ENCODE results near the gene CABLES2.

CABLES2 gene

DNA sequence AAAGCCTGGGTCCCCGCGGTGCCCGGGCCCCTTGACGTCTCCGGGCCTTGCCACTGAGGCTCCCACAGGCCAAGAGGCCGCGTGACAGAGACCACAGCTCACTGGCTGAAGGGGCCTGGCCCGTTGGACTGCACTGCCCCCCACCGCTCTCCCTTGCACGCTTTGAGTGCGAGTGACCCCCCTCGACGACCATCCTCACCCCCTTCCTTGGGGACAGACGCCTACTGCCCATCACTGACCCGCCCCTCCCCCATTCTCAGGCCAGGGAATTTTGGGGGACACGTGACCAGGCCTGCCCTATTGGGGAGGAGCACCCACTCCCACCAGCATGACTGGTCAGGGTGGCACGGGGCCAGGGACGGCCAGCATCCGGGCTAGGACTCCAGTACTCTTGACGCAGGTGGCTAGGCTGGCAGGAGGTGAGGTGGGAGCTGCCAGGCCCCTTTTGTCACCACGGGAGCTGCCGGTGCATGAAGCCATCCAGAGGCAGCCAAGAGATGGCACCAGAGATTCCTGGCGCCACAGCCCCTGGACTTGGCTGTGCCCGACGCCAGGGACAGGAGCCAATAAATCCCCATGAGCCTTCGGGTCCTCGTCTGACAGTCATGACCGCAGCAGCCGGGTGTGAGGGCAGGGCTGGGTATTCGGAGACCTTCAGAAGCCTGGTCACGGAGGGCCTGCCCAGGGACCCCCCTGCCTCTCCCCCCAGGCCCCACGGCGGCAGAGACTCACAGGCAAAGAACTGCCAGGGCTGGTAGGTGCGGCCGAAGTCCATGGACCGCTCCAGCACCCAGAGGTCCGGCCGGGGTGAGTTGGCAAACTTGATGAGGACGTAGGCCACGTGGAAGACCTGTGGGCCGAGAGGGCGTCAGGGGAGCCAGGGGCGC, 54.4 kb downstream of the CABLES2 start:
- Histone ChIP-seq H3K36me3 (ENCODE audit: insufficient read depth, low read length) (no peaks in the 10 kb centered on the region), H3K4me1 (ENCODE audit: insufficient read depth, low read length, poor library complexity, severe bottlenecking) (no peaks in the 10 kb centered on the region), H3F3A (ENCODE audit: low read depth) (no peaks in the 10 kb centered on the region)

DNA sequence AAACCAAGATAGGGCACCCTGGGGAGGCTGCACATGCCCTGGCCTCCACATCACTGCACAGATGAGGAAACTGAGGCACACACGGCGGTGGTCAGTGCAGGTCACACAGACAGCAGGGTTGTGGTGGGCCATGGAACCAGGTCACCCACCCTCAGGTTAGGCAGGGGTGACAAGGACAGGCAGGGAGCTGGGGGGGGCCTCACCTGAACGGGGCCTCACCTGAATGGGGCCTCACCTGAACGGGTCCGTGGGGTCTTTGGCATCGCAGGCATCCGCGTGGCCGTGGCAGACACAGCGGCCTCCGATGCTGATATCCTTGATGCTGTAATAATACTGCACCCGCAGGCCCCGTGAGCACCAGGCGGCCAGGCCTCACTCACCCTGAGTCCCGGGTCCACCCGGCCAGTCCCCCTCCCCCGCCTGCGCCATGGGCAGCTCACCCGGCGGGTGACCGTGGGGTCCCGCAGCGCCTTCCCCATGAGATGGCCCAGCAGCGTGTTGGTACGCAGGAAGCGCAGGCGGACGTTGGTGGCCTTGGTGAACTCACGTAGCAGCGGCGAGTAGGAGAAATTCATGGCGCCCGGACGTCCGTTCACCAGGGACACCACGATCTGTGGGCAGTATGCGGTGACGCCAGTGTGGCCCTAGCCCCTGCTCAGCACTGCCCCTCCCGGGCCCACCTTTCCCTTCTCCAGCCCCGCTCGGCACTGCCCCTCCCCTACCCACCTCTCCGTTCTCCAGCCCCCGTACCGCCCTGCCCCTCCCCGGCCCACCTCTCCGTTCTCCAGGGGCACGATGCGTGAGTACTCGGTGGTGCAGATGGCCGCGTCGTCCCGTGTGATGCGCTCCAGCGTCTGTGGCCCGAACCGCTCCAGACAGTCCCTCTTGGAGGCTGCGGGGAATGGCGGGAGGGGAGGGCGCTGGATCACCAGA, 55.4 kb downstream of the CABLES2 start:
- Histone ChIP-seq H3K9ac (ENCODE audit: low read depth, low read length, poor library complexity, severe bottlenecking) (no peak overlapping the region), H3K4me1 (ENCODE audit: insufficient read depth, low read length, poor library complexity, severe bottlenecking) (no peaks in the 10 kb centered on the region), H3K9me3 (ENCODE audit: insufficient read depth, low read depth, low read length) (no peaks in the 10 kb centered on the region), H3K9me2 (replicated peaks; ENCODE audit: low read depth, low read length) (no peaks in the 10 kb centered on the region), H2AFZ (ENCODE audit: low read length) (no peak overlapping the region), H3K79me2 (ENCODE audit: insufficient read depth, low read length) (no peaks in the 10 kb centered on the region), H3K4me3 (ENCODE audit: low read length, poor library complexity, severe bottlenecking) (no peak overlapping the region), H3K27me3 (ENCODE audit: insufficient read depth, low read length, poor library complexity, severe bottlenecking) (no peaks in the 10 kb centered on the region), H3K36me3 (ENCODE audit: insufficient read depth, low read length) (no peaks in the 10 kb centered on the region), H3F3A (ENCODE audit: low read depth) (no peaks in the 10 kb centered on the region), H3K4me2 (ENCODE audit: low read depth, low read length, poor library complexity, severe bottlenecking) (no peak overlapping the region), H4K20me1 (ENCODE audit: insufficient read depth, low read length, poor library complexity, severe bottlenecking) (no peaks in the 10 kb centered on the region)
- no peak for TF ChIP-seq EZH2phosphoT487 (IDR thresholded peaks at IDR 0.05; ENCODE audit: borderline replicate concordance)
- TF ChIP-seq, protein P1, sequence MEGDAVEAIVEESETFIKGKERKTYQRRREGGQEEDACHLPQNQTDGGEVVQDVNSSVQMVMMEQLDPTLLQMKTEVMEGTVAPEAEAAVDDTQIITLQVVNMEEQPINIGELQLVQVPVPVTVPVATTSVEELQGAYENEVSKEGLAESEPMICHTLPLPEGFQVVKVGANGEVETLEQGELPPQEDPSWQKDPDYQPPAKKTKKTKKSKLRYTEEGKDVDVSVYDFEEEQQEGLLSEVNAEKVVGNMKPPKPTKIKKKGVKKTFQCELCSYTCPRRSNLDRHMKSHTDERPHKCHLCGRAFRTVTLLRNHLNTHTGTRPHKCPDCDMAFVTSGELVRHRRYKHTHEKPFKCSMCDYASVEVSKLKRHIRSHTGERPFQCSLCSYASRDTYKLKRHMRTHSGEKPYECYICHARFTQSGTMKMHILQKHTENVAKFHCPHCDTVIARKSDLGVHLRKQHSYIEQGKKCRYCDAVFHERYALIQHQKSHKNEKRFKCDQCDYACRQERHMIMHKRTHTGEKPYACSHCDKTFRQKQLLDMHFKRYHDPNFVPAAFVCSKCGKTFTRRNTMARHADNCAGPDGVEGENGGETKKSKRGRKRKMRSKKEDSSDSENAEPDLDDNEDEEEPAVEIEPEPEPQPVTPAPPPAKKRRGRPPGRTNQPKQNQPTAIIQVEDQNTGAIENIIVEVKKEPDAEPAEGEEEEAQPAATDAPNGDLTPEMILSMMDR (conservative IDR thresholded peaks at IDR 0.05; ENCODE audit: low read length), result no peak

More for the DNA sequence above, 54.4 kb downstream of the CABLES2 start:
- Histone ChIP-seq H3K4me3 (ENCODE audit: low read length, poor library complexity, severe bottlenecking) (no peak overlapping the region), H4K20me1 (ENCODE audit: insufficient read depth, low read length, poor library complexity, severe bottlenecking) (no peaks in the 10 kb centered on the region), H2AFZ (ENCODE audit: low read length) (no peak overlapping the region), H3K9me2 (replicated peaks; ENCODE audit: low read depth, low read length) (no peaks in the 10 kb centered on the region), H3K9me3 (ENCODE audit: insufficient read depth, low read depth, low read length) (no peaks in the 10 kb centered on the region), H3K9ac (ENCODE audit: low read depth, low read length, poor library complexity, severe bottlenecking) (no peak overlapping the region), H3K4me2 (ENCODE audit: low read depth, low read length, poor library complexity, severe bottlenecking) (no peak overlapping the region), H3K27me3 (ENCODE audit: insufficient read depth, low read length, poor library complexity, severe bottlenecking) (no peaks in the 10 kb centered on the region), H3K79me2 (ENCODE audit: insufficient read depth, low read length) (no peaks in the 10 kb centered on the region)
- TF ChIP-seq EZH2phosphoT487 (IDR thresholded peaks at IDR 0.05; ENCODE audit: borderline replicate concordance), result no peak
- TF ChIP-seq, protein P1 (conservative IDR thresholded peaks at IDR 0.05; ENCODE audit: low read length), result no peak

DNA sequence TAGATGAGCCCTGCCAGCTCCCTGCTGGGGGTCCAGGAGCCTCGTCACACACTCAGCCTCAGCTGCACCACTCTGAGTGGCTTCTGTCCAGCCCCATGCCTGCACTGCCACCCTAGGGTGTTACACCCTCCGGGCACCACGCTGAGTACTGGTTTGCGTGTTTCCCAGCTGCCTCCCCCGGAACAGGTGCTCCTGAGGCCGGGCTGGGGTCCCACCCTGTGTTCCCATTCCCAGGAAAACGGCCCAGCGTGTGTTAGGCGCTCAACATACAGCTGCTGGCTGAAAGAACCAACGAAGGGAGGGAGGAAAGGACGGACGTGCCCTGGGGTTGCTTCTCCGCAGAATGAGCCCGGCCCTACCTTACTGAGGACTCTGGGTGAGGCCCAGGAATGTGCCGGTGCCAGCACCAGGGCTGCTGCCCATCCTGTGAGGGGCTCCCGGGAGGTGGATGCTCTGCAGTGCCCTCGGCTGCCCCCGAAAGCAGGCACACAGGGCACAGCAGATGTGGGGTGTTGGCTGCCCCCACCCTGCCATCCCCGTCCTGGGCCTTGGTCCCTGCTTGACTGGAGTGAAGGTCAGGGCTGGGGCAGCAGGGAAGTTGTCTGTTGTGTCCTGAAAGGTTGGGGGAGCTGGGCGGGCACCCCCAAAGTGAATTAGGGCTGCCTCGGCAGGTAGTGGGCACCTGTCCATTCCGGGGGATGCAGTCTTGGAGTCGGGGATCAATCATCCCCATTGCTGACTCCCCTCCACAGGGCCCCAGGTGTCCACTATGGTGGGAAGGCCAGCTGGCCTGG, 56.3 kb downstream of the CABLES2 start:
- H3F3A ChIP-seq (ENCODE audit: low read depth), result no peaks in the 10 kb centered on the region
- H3K79me2 ChIP-seq (ENCODE audit: insufficient read depth, low read length), result no peaks in the 10 kb centered on the region
- no peaks in the 10 kb centered on the region for H3K4me1 ChIP-seq (ENCODE audit: insufficient read depth, low read length, poor library complexity, severe bottlenecking)
- H3K4me2 ChIP-seq (ENCODE audit: low read depth, low read length, poor library complexity, severe bottlenecking), result no peak overlapping the region
- no peaks in the 10 kb centered on the region for H3K9me3 ChIP-seq (ENCODE audit: insufficient read depth, low read depth, low read length)
- TF ChIP-seq EZH2phosphoT487 (IDR thresholded peaks at IDR 0.05; ENCODE audit: borderline replicate concordance), result no peak
- TF ChIP-seq, protein P1 (conservative IDR thresholded peaks at IDR 0.05; ENCODE audit: low read length), result no peak
- no peaks in the 10 kb centered on the region for H3K9me2 ChIP-seq (replicated peaks; ENCODE audit: low read depth, low read length)
- no peaks in the 10 kb centered on the region for H3K27me3 ChIP-seq (ENCODE audit: insufficient read depth, low read length, poor library complexity, severe bottlenecking)
- H3K9ac ChIP-seq (ENCODE audit: low read depth, low read length, poor library complexity, severe bottlenecking), result no peak overlapping the region
- H3K36me3 ChIP-seq (ENCODE audit: insufficient read depth, low read length), result no peaks in the 10 kb centered on the region
- H4K20me1 ChIP-seq (ENCODE audit: insufficient read depth, low read length, poor library complexity, severe bottlenecking), result no peaks in the 10 kb centered on the region
- no peak overlapping the region for H2AFZ ChIP-seq (ENCODE audit: low read length)
- no peak overlapping the region for H3K4me3 ChIP-seq (ENCODE audit: low read length, poor library complexity, severe bottlenecking)
